Activated CD4-positive, alpha-beta T cell treated with anti-CD3 and anti-CD28 coated beads, Interleukin-2, amount 10 ng/mL, durations not matched to agents 7 days and 5 days (primary cell): Measurements from ENCODE around the gene PRKAG2. TPM values are rescaled to one million over a fixed set of nuclear protein-coding genes. Genes with fewer than 3 reads are reported as not detected.
"Not testable (repeated sequence)": the region's sequence is repeated elsewhere in the genome, so short reads cannot be mapped to it uniquely, and the experiment has no call there.

Source experiments
- CTCF ChIA-PET: fragments of 350-600 bp; sonication (Branson Sonifier 250); formaldehyde crosslinking; loops from one replicate; lab custom pipeline; 2021; ENCODE audit warnings: antibody characterized with exemption; lab: Charles Lee
- POLR2A ChIA-PET: fragments of 350-600 bp; sonication (Branson Sonifier 250); formaldehyde crosslinking; loops from one replicate; lab custom pipeline; 2021; ENCODE audit warnings: antibody characterized with exemption; lab: Charles Lee
- DNase-seq: peaks from one replicate; pipeline ENCODE4 v3.0.0-alpha.2; 2020
- H3K27ac Mint-ChIP-seq: one replicate; pipeline ENCODE4 v1.8.0; 2021; ENCODE audit warnings: mild to moderate bottlenecking, moderate library complexity, mixed read lengths
- H3K27me3 Mint-ChIP-seq: one replicate; pipeline ENCODE4 v1.8.0; 2021; ENCODE audit warnings: mixed read lengths
- H3K36me3 Mint-ChIP-seq: one replicate; pipeline ENCODE4 v1.8.0; 2021; ENCODE audit warnings: low read depth, mixed read lengths
- H3K4me1 Mint-ChIP-seq: one replicate; pipeline ENCODE4 v1.8.0; 2021; ENCODE audit warnings: mixed read lengths
- H3K4me3 Mint-ChIP-seq: one replicate; pipeline ENCODE4 v1.8.0; 2021; ENCODE audit warnings: mild to moderate bottlenecking, moderate library complexity, mixed read lengths
- H3K9me3 Mint-ChIP-seq: one replicate; pipeline ENCODE4 v1.8.0; 2021; ENCODE audit warnings: mixed read lengths
- total RNA-seq, 2 experiments: library from RNA; stranded (reverse); gene quantifications; one replicate each; pipeline ENCODE4 v1.2.3, GENCODE V29; 2021

PRKAG2 gene
- total RNA-seq, 2 experiments from 2014 or later = 27.5 to 32.3 TPM

- no peaks in the 10 kb centered on the region for H3K27me3 Mint-ChIP-seq
- H3K27ac Mint-ChIP-seq = no peak overlapping the region
- no peaks in the 10 kb centered on the region for H3K36me3 Mint-ChIP-seq
- POLR2A ChIA-PET = interaction anchor here (0.6 kb wide), 1 partner anchor 178 kb away, joined by 6 read pairs; no protein-coding TSS in a partner anchor
- H3K4me1 Mint-ChIP-seq = peaks cover 9% of the 10 kb centered on the region
- H3K9me3 Mint-ChIP-seq = no peaks in the 10 kb centered on the region
- no peak for DNase-seq
- no peak overlapping the region for H3K4me3 Mint-ChIP-seq
- CTCF ChIA-PET = interaction anchor here (0.6 kb wide), 1 partner anchor 104 kb away, joined by 10 read pairs; no protein-coding TSS in a partner anchor
These were observed 47.2 kb downstream of the PRKAG2 start for GRCh38 chr7:151829707-151830106.

- CTCF ChIA-PET = no interaction called here
These were observed 49.3 kb downstream of the PRKAG2 start for GRCh38 chr7:151827620-151828019.

GRCh38 chr7:151826316-151826715, 50.6 kb downstream of the PRKAG2 start:
- DNase-seq, H3K4me3 Mint-ChIP-seq, H3K27me3 Mint-ChIP-seq, H3K4me1 Mint-ChIP-seq, H3K9me3 Mint-ChIP-seq, H3K36me3 Mint-ChIP-seq, POLR2A ChIA-PET, H3K27ac Mint-ChIP-seq: not testable (repeated sequence)
- CTCF ChIA-PET = interaction anchor here (0.9 to 1.2 kb wide), 2 partner anchors 13 to 24 kb away, joined by 3 to 4 read pairs; no protein-coding TSS in a partner anchor

More at GRCh38 chr7:151827620-151828019, 49.3 kb downstream of the PRKAG2 start:
- Mint-ChIP-seq H3K36me3 (no peaks in the 10 kb centered on the region), H3K9me3 (no peaks in the 10 kb centered on the region), H3K27me3 (no peaks in the 10 kb centered on the region), H3K4me1 (peaks cover 3% of the 10 kb centered on the region), H3K4me3 (no peak overlapping the region), H3K27ac (no peak overlapping the region)
- no peak for DNase-seq
- POLR2A ChIA-PET = no interaction called here

- Mint-ChIP-seq H3K4me1 (peaks cover 3% of the 10 kb centered on the region), H3K4me3 (no peak overlapping the region), H3K27ac (no peak overlapping the region), H3K27me3 (no peaks in the 10 kb centered on the region), H3K36me3 (no peaks in the 10 kb centered on the region), H3K9me3 (no peaks in the 10 kb centered on the region)
- ChIA-PET CTCF (interaction anchor here (0.9 to 1.2 kb wide), 2 partner anchors 14 to 25 kb away, joined by 3 to 4 read pairs; no protein-coding TSS in a partner anchor), POLR2A (no interaction called here)
- no peak for DNase-seq
These were observed 51.2 kb downstream of the PRKAG2 start for GRCh38 chr7:151825721-151826120.

- CTCF ChIA-PET = no interaction called here
- POLR2A ChIA-PET = no interaction called here
These were observed 52.5 kb downstream of the PRKAG2 start for GRCh38 chr7:151824373-151824933.

GRCh38 chr7:151823566-151824372, 53.1 kb downstream of the PRKAG2 start:
- H3K36me3 Mint-ChIP-seq = no peaks in the 10 kb centered on the region
- H3K9me3 Mint-ChIP-seq = no peaks in the 10 kb centered on the region
- POLR2A ChIA-PET = no interaction called here
- no peaks in the 10 kb centered on the region for H3K27me3 Mint-ChIP-seq
- DNase-seq = no peak
- CTCF ChIA-PET = no interaction called here
- no peak overlapping the region for H3K27ac Mint-ChIP-seq
- no peak overlapping the region for H3K4me3 Mint-ChIP-seq
- no peaks in the 10 kb centered on the region for H3K4me1 Mint-ChIP-seq

More at GRCh38 chr7:151824373-151824933, 52.5 kb downstream of the PRKAG2 start:
- H3K36me3 Mint-ChIP-seq = no peaks in the 10 kb centered on the region
- H3K27me3 Mint-ChIP-seq = no peaks in the 10 kb centered on the region
- H3K4me1 Mint-ChIP-seq = peaks cover 3% of the 10 kb centered on the region
- no peaks in the 10 kb centered on the region for H3K9me3 Mint-ChIP-seq
- H3K4me3 Mint-ChIP-seq = no peak overlapping the region
- H3K27ac Mint-ChIP-seq = no peak overlapping the region
- DNase-seq = no peak

GRCh38 chr7:151822541-151823181, 54.3 kb downstream of the PRKAG2 start:
- no peaks in the 10 kb centered on the region for H3K4me1 Mint-ChIP-seq
- no peak overlapping the region for H3K27ac Mint-ChIP-seq
- H3K36me3 Mint-ChIP-seq = no peaks in the 10 kb centered on the region
- no peaks in the 10 kb centered on the region for H3K9me3 Mint-ChIP-seq
- H3K27me3 Mint-ChIP-seq = no peaks in the 10 kb centered on the region
- ChIA-PET POLR2A (interaction anchor here (0.5 kb wide), 1 partner anchor 29 kb away, joined by 7 read pairs; no protein-coding TSS in a partner anchor), CTCF (no interaction called here)
- DNase-seq = no peak
- no peak overlapping the region for H3K4me3 Mint-ChIP-seq

- ChIA-PET CTCF (no interaction called here), POLR2A (interaction anchor here (0.5 kb wide), 1 partner anchor 29 kb away, joined by 7 read pairs; no protein-coding TSS in a partner anchor)
- Mint-ChIP-seq H3K9me3 (no peaks in the 10 kb centered on the region), H3K4me3 (no peak overlapping the region), H3K36me3 (no peaks in the 10 kb centered on the region), H3K4me1 (no peaks in the 10 kb centered on the region), H3K27ac (no peak overlapping the region), H3K27me3 (no peaks in the 10 kb centered on the region)
- DNase-seq = no peak
These were observed 54.9 kb downstream of the PRKAG2 start for GRCh38 chr7:151821806-151822540.

GRCh38 chr7:151821226-151821625, 55.7 kb downstream of the PRKAG2 start:
- no peaks in the 10 kb centered on the region for H3K4me1 Mint-ChIP-seq
- ChIA-PET POLR2A (no interaction called here), CTCF (interaction anchor here (1.1 kb wide), 1 partner anchor 18 kb away, joined by 4 read pairs; no protein-coding TSS in a partner anchor)
- no peaks in the 10 kb centered on the region for H3K36me3 Mint-ChIP-seq
- DNase-seq = no peak
- no peaks in the 10 kb centered on the region for H3K9me3 Mint-ChIP-seq
- no peak overlapping the region for H3K4me3 Mint-ChIP-seq
- H3K27me3 Mint-ChIP-seq = no peaks in the 10 kb centered on the region
- no peak overlapping the region for H3K27ac Mint-ChIP-seq

- Mint-ChIP-seq H3K27me3 (no peaks in the 10 kb centered on the region), H3K4me1 (no peaks in the 10 kb centered on the region), H3K9me3 (no peaks in the 10 kb centered on the region), H3K36me3 (no peaks in the 10 kb centered on the region), H3K27ac (no peak overlapping the region), H3K4me3 (no peak overlapping the region)
- DNase-seq = no peak
- ChIA-PET CTCF (interaction anchor here (1.1 to 1.6 kb wide), 2 partner anchors 9 to 18 kb away, joined by 4 to 5 read pairs; no protein-coding TSS in a partner anchor), POLR2A (interaction anchor here (0.7 kb wide), 1 partner anchor 22 kb away, joined by 3 read pairs; no protein-coding TSS in a partner anchor)
These were observed 56.3 kb downstream of the PRKAG2 start for GRCh38 chr7:151820491-151821105.

GRCh38 chr7:151819866-151820265, 57.0 kb downstream of the PRKAG2 start:
- no peaks in the 10 kb centered on the region for H3K4me1 Mint-ChIP-seq
- no peaks in the 10 kb centered on the region for H3K27me3 Mint-ChIP-seq
- no peak for DNase-seq
- H3K4me3 Mint-ChIP-seq = no peak overlapping the region
- H3K9me3 Mint-ChIP-seq = no peaks in the 10 kb centered on the region
- ChIA-PET CTCF (interaction anchor here (1.6 kb wide), 2 partner anchors 8 to 36 kb away, joined by 4 to 5 read pairs; no protein-coding TSS in a partner anchor), POLR2A (no interaction called here)
- H3K36me3 Mint-ChIP-seq = no peaks in the 10 kb centered on the region
- H3K27ac Mint-ChIP-seq = no peak overlapping the region
